Dermis blood vessel endothelial cell (primary cell): Measurements from ENCODE around the gene FOXP2. TPM values are rescaled to one million over a fixed set of nuclear protein-coding genes. Genes with fewer than 3 reads are reported as not detected.

ENCODE experiments used
- DNase-seq: peaks from one replicate; pipeline ENCODE4 v3.0.0; 2010
- total RNA-seq: library from RNA; depleted of rRNA; stranded (reverse); fragments of >200 nt; gene quantifications from 2 replicates; pipeline ENCODE4 v1.2.3, GENCODE V29; 2014

Gene FOXP2
- total RNA-seq, 1 donor from 2014 or later: 3.7 TPM

DNA sequence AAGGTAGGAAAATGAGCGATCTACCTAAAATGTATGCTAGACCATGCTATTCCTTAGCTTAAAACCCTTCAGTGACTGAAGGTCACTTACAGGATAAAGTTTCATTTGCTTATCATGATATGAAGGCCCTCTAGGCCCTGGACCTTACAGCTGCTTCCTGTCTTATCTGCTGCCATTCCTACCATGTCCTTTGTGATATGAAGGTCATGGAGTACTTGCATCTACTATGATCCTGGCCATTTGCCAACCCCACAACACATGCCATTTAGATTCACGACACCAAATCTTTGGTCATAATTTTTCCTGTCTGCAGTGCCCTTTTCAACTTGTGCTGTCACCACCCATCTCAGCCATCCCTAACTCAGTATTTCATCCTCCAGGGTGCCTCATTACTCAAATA is 325.5 kb downstream of the FOXP2 start:
- peak; percentile 6 for DNase-seq

DNA sequence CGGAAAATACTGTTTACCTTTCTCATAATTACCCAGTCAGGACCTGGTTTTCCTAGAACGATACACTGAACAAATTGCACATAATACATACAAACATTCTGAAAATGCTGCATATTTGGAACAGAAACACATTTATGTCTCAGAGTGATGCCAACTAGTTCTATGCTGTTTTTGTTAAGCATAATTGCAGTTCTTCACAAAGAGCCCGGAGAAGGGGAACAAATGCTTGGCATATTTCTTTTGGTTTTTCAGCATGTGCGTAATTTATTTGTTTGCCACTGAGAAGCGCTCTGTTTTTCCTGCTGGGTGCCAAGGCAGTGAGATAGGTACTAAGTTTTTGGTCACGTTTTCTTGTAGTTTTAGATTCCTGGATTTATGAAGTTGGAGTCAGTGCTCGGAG is 326.3 kb downstream of the FOXP2 start:
- DNase-seq: no peak

GRCh38 chr7:114741911-114742310 is 327.3 kb downstream of the FOXP2 start:
- DNase-seq: no peak
